Left ventricle myocardium inferior (tissue), 1 donor: ENCODE data around the gene FBXW10B. TPM values are rescaled to one million over a fixed set of nuclear protein-coding genes. Genes with fewer than 3 reads are reported as not detected.
"Not testable (repeated sequence)": the region's sequence is repeated elsewhere in the genome, so short reads cannot be mapped to it uniquely, and the experiment has no call there.

Experiments
- DNase-seq: peaks from one replicate; pipeline ENCODE4 v3.0.0-alpha.2; 2020
- H3K27ac ChIP-seq: fragments of 200-600 bp; replicated peaks from 2 replicates; pipeline ENCODE4 v1.8.0; 2021
- H3K27me3 ChIP-seq: fragments of 200-600 bp; 2 replicates; pipeline ENCODE4 v1.8.0; 2021; ENCODE audit warnings: low read depth
- H3K36me3 ChIP-seq: fragments of 200-600 bp; 2 replicates; pipeline ENCODE4 v1.8.0; 2021
- H3K4me1 ChIP-seq: fragments of 200-600 bp; 2 replicates; pipeline ENCODE4 v1.8.0; 2021
- H3K4me3 ChIP-seq: fragments of 200-600 bp; 2 replicates; pipeline ENCODE4 v1.8.0; 2021; ENCODE audit warnings: mild to moderate bottlenecking, moderate library complexity
- H3K9me3 ChIP-seq: fragments of 200-600 bp; replicated peaks from 2 replicates; pipeline ENCODE4 v1.8.0; 2021
- intact Hi-C: fragments of 100-400 bp; cut with micrococcal nuclease; formaldehyde crosslinking; loops from one replicate; pipeline ENCODE4 v1.11.0; 2022
- total RNA-seq: library from RNA; stranded (reverse); fragmentation: NEBNext Ultra II Directional; extraction: Animal tissue kit (Norgen Biotek cat#: 25700); gene quantifications from one replicate; pipeline ENCODE4 v1.2.1, GENCODE V29; 2021
- donor health status: DM: no; HTN: yes; CAD: no; lungs with severe emphysema.

FBXW10B gene
- total RNA-seq, 1 donor from 2014 or later, result 1.0 TPM

DNA sequence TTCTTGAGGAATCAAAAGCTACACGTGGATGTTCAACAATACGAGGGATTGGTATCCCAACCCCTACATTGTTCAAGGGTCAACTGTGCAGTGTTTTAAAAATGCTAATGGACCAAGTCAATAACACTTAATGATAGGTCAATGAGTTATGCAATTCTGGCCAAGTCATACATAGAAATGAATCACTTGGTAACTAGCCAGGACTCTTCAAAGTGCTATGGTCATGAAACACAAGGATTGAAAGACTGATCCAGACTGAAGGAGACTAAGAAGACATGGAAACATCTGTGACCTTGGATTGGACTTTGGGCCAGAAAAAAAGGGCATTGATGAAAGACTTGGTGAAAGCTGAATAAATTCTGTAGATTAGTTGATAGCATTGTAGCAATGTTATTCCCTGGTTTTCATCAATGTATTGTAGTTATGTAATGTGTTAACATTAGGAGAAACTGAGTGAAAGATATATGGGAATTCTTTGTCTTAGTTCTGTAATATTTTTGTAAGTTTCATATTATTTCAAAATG is 11.5 kb upstream of the FBXW10B start:
- DNase-seq, H3K9me3 ChIP-seq, H3K27ac ChIP-seq, H3K4me1 ChIP-seq, intact Hi-C loops, H3K27me3 ChIP-seq, H3K4me3 ChIP-seq: not testable (repeated sequence)
- peaks cover 52% of the 10 kb centered on the region for H3K36me3 ChIP-seq

DNA sequence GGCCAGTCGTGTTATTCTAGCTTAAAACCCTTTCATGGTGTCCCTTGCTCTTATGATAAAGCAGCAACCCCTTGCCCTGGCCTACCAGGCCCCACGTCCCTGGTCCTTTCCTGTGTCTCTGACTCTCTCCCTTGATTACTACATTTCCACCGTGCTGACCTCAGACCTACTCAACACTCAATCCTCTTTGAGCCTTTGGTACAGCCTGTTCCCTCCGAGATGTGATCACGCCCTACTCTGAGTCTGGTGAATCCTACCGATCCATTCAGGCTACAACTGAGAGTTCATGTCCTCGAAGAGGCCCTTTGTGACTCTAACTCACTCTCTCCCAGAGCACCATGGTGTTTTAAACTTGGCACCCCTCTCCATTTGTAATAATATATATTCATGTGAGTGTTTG is 10.5 kb upstream of the FBXW10B start:
- intact Hi-C loops, H3K4me3 ChIP-seq, H3K27me3 ChIP-seq, DNase-seq, H3K4me1 ChIP-seq, H3K9me3 ChIP-seq, H3K27ac ChIP-seq: not testable (repeated sequence)
- peaks cover 50% of the 10 kb centered on the region for H3K36me3 ChIP-seq

DNA sequence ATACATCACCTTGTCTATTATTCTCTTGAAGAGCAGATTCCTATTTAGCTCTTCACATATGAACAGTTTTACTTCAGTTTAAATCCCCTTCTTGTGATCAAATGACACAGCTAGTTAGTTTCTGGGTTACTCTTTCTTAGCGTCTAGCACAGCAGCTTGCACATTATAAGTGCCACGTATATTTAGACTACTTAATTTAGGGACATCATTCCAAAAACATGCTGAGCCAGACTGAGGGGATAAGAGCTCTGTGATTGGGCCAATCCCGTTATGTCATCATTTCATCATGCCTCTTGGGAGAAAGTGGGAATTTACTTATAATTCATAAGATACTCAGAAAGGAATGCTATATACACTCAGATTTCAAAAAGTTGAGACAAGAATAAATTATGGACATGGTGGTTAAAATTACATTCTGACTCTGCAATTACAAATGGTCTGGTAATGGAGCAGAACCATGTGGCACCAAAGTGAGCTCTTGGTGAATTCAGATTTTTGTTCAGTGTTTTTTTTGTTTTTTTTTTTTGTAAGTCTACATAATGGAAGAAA is 4.2 kb upstream of the FBXW10B start:
- H3K4me1 ChIP-seq, intact Hi-C loops, H3K27ac ChIP-seq, H3K36me3 ChIP-seq, DNase-seq, H3K4me3 ChIP-seq, H3K9me3 ChIP-seq, H3K27me3 ChIP-seq: not testable (repeated sequence)

DNA sequence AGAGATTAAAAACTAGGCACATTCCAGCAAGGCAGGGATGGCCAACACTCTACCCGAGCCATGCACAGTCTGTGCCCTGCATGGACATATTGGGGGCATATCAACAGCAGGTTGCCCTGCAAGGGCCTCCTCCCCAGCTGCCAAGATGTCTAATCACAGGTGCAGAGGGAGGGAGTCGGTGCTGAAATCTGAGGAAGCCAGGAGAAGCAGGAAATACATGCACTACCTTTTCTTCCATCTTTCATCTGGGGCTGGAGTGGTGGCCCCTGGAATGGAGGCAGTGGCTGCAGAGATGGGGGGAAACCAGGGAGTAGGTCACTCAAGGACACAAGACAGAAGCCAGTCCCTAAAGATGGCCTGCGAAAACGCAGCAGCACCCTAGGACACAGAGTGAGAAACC is 3.8 kb upstream of the FBXW10B start:
- H3K4me3 ChIP-seq, DNase-seq, H3K27me3 ChIP-seq, H3K36me3 ChIP-seq, H3K4me1 ChIP-seq, H3K27ac ChIP-seq, H3K9me3 ChIP-seq, intact Hi-C loops: not testable (repeated sequence)

DNA sequence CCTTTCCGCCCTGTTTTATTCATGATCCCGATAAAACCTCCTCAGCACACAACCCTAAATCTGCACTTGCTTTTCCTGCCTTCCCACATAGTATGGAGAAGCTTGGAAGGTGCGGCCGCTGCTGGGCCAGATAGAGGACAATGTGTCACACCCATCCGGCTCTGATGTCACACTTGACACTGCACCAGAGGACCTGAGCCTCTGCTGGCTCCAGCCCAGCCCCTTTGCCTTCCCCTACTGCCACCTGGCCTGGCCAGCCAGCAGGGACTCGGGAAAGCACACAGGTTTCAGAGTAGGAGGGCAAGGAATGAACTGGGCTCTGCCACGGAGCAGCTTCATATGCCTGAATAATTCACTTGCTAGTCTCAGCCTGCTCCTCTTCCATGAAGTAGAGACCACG is 2.6 kb upstream of the FBXW10B start:
- H3K27me3 ChIP-seq, H3K36me3 ChIP-seq, H3K4me1 ChIP-seq, DNase-seq, intact Hi-C loops, H3K27ac ChIP-seq, H3K4me3 ChIP-seq, H3K9me3 ChIP-seq: not testable (repeated sequence)

DNA sequence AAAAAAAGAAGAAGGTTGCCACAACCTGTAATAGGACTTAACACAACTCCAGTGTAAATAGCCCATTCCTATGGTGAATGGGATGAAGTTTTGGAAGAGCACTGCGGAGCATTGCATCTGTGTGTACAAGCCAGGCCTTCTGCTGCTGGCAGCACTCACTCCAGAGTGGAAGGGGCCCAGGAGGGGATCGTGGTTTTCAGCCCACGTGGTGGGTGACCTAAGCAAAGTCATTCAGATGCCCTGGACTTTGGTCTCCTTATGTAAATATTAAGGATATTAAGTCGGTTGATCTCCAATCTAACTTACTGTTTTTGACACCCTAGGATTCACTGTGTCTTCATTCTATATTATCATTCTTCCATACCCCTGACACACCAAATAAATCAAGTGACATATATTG is 2.7 kb downstream of the FBXW10B start:
- H3K36me3 ChIP-seq, DNase-seq, H3K4me1 ChIP-seq, H3K27me3 ChIP-seq, H3K9me3 ChIP-seq, intact Hi-C loops, H3K27ac ChIP-seq, H3K4me3 ChIP-seq: not testable (repeated sequence)

DNA sequence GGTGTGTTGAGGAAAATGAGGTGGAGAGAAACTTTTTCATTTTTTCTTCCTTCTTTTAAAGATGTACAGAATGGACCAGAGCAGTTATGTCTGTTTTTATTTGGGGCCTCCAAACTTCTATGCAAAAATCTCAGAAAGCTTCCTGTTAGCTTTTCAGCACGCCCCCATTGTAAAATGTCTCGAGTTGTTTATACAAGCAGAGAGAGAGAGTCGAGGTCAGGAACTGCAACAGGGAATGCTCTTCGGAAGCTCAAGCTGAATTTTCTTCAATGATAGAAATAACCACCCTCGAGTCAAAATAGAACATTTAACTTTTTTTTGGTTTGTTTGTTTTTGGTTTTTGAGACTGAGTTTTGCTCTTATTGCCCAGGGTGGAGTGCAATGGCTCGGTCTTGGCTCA is 3.7 kb downstream of the FBXW10B start:
- H3K4me1 ChIP-seq, DNase-seq, H3K9me3 ChIP-seq, intact Hi-C loops, H3K27me3 ChIP-seq, H3K36me3 ChIP-seq, H3K4me3 ChIP-seq, H3K27ac ChIP-seq: not testable (repeated sequence)

DNA sequence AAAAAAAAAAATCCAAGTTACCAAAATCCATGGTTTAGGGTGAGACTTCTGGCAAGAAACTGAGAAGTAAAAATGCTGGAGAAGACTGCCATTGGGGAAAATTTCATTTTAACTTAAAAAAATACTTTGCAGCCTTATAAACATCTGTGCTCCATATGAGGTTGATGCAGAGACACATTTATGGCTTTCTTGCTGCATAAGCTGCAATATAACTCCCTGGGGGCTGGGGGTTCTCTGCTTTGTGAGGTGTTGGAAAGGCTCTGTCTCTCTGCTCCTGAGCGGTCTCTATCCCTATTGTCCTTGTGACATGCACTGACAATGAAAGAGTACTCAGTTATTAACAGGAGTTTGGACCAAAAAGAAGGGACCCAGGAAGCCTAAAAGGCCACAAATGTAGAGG is 6.4 kb downstream of the FBXW10B start:
- H3K27me3 ChIP-seq, H3K9me3 ChIP-seq, H3K4me3 ChIP-seq, intact Hi-C loops, H3K4me1 ChIP-seq, DNase-seq, H3K36me3 ChIP-seq, H3K27ac ChIP-seq: not testable (repeated sequence)

DNA sequence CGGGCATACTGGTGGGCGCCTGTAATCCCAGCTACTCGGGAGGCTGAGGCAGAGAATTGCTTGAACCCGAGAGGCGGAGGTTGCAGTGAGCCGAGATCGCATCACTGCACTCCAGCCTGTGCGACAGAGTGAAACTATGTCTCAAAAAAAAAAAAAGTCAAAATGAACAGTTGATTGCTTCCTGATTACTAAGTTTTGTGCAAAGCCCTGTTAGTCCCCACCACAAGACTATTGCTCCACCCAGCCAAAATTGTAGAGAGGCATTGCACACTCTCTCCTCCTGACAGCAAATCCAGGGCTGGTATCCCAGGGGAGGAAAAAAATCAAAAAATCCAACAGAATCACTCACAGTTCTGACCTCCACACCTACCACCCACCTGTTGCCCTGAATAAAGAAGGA is 26.5 kb downstream of the FBXW10B start:
- intact Hi-C loops, H3K4me1 ChIP-seq, H3K27me3 ChIP-seq, H3K36me3 ChIP-seq, H3K27ac ChIP-seq, H3K4me3 ChIP-seq, DNase-seq, H3K9me3 ChIP-seq: not testable (repeated sequence)

DNA sequence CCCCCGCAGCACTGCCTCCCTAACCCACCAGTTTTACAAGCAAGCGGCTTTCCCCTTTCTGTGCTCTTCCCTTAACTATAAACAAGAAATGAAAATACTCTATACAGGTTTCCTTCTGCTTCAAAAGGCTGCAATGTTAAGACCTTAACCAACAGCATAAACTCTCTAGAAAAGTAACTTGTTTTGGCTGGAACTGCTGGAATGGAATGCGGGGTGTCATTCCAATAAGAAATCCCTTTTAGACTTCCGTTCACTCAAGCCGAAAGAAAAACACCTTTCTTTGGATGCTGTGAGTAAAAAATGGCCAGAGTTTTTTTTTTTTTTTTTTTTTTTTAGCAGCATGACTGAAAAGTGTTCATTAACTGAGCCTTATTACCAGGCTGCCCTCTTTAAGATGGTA is 27.5 kb downstream of the FBXW10B start:
- H3K27ac ChIP-seq, DNase-seq, intact Hi-C loops, H3K4me1 ChIP-seq, H3K4me3 ChIP-seq, H3K36me3 ChIP-seq, H3K9me3 ChIP-seq, H3K27me3 ChIP-seq: not testable (repeated sequence)

DNA sequence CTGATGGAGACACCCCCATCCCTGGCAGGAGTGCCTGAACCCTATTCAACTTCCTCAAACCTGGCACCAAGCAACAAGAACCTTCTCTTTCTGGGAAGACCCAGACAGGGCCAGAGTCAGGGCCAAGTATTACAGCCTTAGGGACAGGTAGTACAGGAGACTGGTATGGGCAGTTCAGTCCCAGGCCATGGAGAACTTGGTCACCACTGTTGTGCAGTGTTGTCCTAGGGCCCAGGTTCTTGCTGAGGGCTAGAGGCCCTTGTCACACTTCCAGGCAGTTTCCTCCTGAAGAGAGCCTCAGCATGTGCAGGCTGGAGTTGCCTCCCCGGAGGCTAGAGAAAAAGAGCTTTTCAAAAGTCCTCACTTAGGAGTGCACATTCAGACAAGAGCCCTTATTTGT is 28.7 kb downstream of the FBXW10B start:
- H3K4me3 ChIP-seq, H3K4me1 ChIP-seq, DNase-seq, H3K27me3 ChIP-seq, H3K36me3 ChIP-seq, intact Hi-C loops, H3K27ac ChIP-seq, H3K9me3 ChIP-seq: not testable (repeated sequence)

DNA sequence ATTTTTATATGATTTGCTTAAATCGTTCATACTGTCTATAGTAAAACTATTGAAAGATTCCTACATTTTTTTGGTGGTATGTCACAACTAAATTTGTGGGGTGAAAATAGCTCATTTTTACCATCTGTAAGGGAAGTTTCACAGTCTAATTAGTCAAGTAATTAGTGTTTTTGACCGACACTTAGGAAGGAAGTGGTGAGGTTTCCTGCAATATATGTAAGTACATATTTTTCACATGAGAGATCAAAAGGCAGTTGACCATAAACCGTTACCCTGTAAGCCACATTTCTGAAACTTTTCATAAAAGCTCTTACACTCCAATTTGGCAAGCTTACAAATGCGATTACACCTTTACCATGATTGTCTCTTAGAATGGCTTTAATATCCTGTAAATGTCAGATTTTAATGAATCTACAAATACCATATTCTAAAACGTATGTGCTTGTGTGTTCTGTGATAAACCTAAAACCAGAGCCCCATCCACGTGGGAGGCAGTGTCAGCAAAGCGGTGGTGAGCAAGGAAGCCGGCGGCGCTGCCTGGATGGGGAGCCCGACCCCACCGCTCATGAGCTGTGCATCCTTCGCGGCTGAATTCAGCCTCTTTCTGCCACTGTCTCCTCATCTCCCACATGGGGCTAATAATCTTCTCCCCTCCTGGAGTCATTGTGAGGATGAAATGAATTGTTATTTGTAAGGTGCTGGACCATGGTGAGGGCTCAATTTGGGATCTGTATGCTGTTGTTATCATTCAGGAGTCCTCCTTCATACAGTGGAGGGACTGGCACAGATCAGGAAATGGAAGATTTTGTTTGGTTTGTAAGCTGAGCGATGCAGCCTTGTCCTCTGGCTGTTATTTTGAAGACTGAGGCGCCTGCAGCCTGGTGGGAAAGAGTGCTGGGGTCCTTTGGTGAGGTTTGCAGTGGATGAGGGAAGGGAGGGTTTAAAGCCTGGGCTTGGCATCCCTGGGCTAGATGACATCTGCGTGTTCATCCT is 29.7 kb downstream of the FBXW10B start:
- DNase-seq, H3K27me3 ChIP-seq, intact Hi-C loops, H3K4me3 ChIP-seq, H3K36me3 ChIP-seq, H3K27ac ChIP-seq, H3K4me1 ChIP-seq, H3K9me3 ChIP-seq: not testable (repeated sequence)

DNA sequence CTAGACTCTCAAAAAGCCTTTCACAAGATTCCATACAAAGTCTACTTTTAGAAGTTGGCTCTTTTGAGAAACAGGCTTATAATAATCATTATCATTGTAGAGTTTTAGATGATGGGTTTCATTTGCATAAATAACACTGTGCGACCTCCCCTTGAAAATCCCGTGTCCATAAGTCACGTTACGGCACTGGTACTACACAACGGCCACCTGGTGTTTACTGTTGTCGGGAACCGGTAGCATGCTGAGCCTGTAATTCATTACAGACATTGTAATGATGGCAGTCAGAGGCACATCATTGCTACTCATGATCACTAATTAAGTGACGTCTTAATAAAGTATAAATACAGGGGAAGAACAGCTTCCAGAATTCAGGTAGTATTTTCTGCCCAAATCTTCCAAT is 31.5 kb downstream of the FBXW10B start:
- H3K4me1 ChIP-seq, H3K36me3 ChIP-seq, H3K27me3 ChIP-seq, intact Hi-C loops, H3K9me3 ChIP-seq, DNase-seq, H3K27ac ChIP-seq, H3K4me3 ChIP-seq: not testable (repeated sequence)

DNA sequence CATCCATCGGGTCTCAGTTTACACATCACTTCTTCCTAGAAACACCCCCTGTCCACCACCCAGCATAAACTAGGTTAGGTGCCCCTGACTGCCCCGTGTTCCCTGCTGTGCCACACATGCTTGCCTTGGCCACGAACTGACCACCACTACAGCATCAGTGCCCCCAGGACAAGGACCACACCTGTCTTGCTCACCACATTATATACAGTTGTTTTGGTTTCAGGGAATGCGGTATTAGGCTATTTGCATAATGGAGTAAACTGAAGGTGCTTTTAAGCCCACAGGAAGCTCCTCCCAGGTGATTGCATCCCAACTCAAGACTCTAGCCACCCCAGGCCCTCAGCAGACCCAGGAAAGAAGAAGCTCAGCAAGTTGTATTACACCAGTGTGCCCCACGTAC is 36.2 kb downstream of the FBXW10B start:
- DNase-seq, H3K4me1 ChIP-seq, intact Hi-C loops, H3K27ac ChIP-seq, H3K27me3 ChIP-seq, H3K9me3 ChIP-seq, H3K36me3 ChIP-seq, H3K4me3 ChIP-seq: not testable (repeated sequence)
